SK-N-SH treated with all-trans-retinoic acid at 6 μM for 48 hours (cell line): ENCODE measurements around the gene CACNG1.
"Not testable (repeated sequence)": the region's sequence is repeated elsewhere in the genome, so short reads cannot be mapped to it uniquely, and the experiment has no call there.

Source experiments
- ARNTL ChIP-seq: fragments of 450-650 bp; formaldehyde crosslinking; IDR thresholded peaks from 2 replicates; pipeline ENCODE4 v1.5.0; 2020; ENCODE audit warnings: low read depth, mild to moderate bottlenecking, moderate library complexity, borderline replicate concordance
- BACH2 ChIP-seq: fragments of 250-450 bp; sonication (Bioruptor Pico); IDR thresholded peaks from 2 replicates; pipeline ENCODE4 v1.9.0; 2021; ENCODE audit warnings: mild to moderate bottlenecking, borderline replicate concordance
- ESRRG ChIP-seq: fragments of 250-450 bp; sonication (Bioruptor Pico); IDR thresholded peaks from 2 replicates; pipeline ENCODE4 v1.6.1; 2021; ENCODE audit warnings: mild to moderate bottlenecking
- PPARA ChIP-seq: fragments of 250-450 bp; sonication (Bioruptor Pico); IDR thresholded peaks from 2 replicates; pipeline ENCODE4 v1.5.0; 2020; ENCODE audit warnings: mild to moderate bottlenecking, borderline replicate concordance
- RARB ChIP-seq: fragments of 250-450 bp; sonication (Bioruptor Pico); IDR thresholded peaks from 2 replicates; pipeline ENCODE4 v1.8.0; 2021; ENCODE audit warnings: mild to moderate bottlenecking, moderate library complexity
- TCF4 ChIP-seq: fragments of 250-450 bp; sonication (Bioruptor Pico); IDR thresholded peaks from 2 replicates; pipeline ENCODE4 v1.8.0; 2021; ENCODE audit warnings: mild to moderate bottlenecking, moderate library complexity, borderline replicate concordance
- TOX ChIP-seq: fragments of 250-450 bp; sonication (Bioruptor Pico); IDR thresholded peaks from 2 replicates; pipeline ENCODE4 v1.8.0; 2021; ENCODE audit warnings: mild to moderate bottlenecking, moderate library complexity, borderline replicate concordance
- ZC3H10 ChIP-seq: fragments of 250-450 bp; sonication (Bioruptor Pico); IDR thresholded peaks from 2 replicates; pipeline ENCODE4 v1.5.1; 2021; ENCODE audit warnings: mild to moderate bottlenecking, moderate library complexity
- ZFP3 ChIP-seq: fragments of 250-450 bp; sonication (Bioruptor Pico); IDR thresholded peaks from 2 replicates; pipeline ENCODE4 v1.5.0; 2020; ENCODE audit warnings: mild to moderate bottlenecking, moderate library complexity
- ZNF565 ChIP-seq: fragments of 450-650 bp; formaldehyde crosslinking; conservative IDR thresholded peaks from 2 replicates; pipeline ENCODE4 v1.5.0; 2020; ENCODE audit warnings: low read depth, mild to moderate bottlenecking, moderate library complexity
- ZNF8 ChIP-seq: fragments of 450-650 bp; formaldehyde crosslinking; IDR thresholded peaks from 2 replicates; pipeline ENCODE4 v1.5.0; 2020; ENCODE audit warnings: mild to moderate bottlenecking, moderate library complexity
- TF ChIP-seq, protein P1 (sequence below): fragments of 250-450 bp; sonication (Bioruptor Pico); IDR thresholded peaks from 2 replicates; pipeline ENCODE4 v1.5.1; 2020; ENCODE audit warnings: low read depth, mild to moderate bottlenecking, moderate library complexity
- TF ChIP-seq, protein P2 (sequence below): fragments of 250-450 bp; sonication (Bioruptor Pico); IDR thresholded peaks from 2 replicates; pipeline ENCODE4 v1.8.0; 2020; ENCODE audit warnings: mild to moderate bottlenecking, moderate library complexity, borderline replicate concordance

- TF ChIP-seq, protein P1, sequence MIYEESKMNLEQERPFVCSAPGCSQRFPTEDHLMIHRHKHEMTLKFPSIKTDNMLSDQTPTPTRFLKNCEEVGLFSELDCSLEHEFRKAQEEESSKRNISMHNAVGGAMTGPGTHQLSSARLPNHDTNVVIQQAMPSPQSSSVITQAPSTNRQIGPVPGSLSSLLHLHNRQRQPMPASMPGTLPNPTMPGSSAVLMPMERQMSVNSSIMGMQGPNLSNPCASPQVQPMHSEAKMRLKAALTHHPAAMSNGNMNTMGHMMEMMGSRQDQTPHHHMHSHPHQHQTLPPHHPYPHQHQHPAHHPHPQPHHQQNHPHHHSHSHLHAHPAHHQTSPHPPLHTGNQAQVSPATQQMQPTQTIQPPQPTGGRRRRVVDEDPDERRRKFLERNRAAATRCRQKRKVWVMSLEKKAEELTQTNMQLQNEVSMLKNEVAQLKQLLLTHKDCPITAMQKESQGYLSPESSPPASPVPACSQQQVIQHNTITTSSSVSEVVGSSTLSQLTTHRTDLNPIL (CRISPR knock-in tag): not testable (repeated sequence)
- not testable (repeated sequence) for TF ChIP-seq ESRRG; RARB; ARNTL (CRISPR knock-in tag); ZNF8 (CRISPR knock-in tag); ZNF565; PPARA (CRISPR knock-in tag); TOX (CRISPR knock-in tag); ZFP3 (CRISPR knock-in tag); ZC3H10 (CRISPR knock-in tag); TCF4 (CRISPR knock-in tag); BACH2
- TF ChIP-seq, protein P2, sequence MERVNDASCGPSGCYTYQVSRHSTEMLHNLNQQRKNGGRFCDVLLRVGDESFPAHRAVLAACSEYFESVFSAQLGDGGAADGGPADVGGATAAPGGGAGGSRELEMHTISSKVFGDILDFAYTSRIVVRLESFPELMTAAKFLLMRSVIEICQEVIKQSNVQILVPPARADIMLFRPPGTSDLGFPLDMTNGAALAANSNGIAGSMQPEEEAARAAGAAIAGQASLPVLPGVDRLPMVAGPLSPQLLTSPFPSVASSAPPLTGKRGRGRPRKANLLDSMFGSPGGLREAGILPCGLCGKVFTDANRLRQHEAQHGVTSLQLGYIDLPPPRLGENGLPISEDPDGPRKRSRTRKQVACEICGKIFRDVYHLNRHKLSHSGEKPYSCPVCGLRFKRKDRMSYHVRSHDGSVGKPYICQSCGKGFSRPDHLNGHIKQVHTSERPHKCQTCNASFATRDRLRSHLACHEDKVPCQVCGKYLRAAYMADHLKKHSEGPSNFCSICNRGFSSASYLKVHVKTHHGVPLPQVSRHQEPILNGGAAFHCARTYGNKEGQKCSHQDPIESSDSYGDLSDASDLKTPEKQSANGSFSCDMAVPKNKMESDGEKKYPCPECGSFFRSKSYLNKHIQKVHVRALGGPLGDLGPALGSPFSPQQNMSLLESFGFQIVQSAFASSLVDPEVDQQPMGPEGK: not testable (repeated sequence)
Measured at GRCh38 chr17:67092710-67093109, 48.4 kb downstream of the CACNG1 start.
